AG04449 (cell line): ENCODE results near the gene MARCHF3.

Source experiments
- CTCF ChIA-PET: fragments of 350-600 bp; formaldehyde crosslinking; extraction: SDS; loops from one replicate; lab custom pipeline; 2021; ENCODE audit warnings: antibody characterized with exemption; lab: Yijun Ruan, JAX
- POLR2A ChIA-PET: fragments of 400-600, 350-600 bp; formaldehyde crosslinking; extraction: SDS; loops from one replicate; lab custom pipeline; 2020; ENCODE audit warnings: antibody characterized with exemption, inconsistent platforms; lab: Yijun Ruan, JAX
- DNase-seq: peaks from one replicate; pipeline ENCODE4 v3.0.0-alpha.2; 2010; ENCODE audit warnings: low read depth, low spot score
- H3K4me3 ChIP-seq: 2 replicates; pipeline ENCODE4 v1.5.1; 2011; ENCODE audit warnings: low read depth, mild to moderate bottlenecking, control low read depth, low read length
- TF ChIP-seq, protein P1 (sequence below): IDR thresholded peaks from one replicate; pipeline ENCODE4 v1.5.1; 2011; ENCODE audit warnings: mild to moderate bottlenecking, moderate library complexity, low read length, control low read depth, inconsistent platforms; ENCODE audit not compliant: insufficient read depth; ENCODE audit errors: missing control alignments

MARCHF3 gene

DNA sequence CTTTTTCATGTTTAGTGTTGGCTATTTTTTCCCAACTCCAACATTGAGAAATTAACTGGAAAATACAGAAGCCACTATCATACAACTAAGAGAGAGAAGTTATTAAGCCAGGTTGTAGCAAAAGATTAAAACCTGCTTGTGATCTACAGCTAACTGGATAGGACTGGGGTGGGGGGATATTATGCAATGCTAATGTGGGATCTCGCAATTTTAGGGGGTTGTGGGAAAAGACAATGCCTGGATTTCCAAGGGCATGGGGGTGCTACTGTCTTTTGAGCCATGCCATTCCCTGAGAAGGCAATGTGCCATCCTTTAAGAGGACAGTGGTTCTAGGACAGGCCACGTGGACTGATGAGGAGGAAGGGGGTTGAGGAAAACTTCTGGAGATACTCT lies 46.5 kb downstream of the MARCHF3 start:
- TF ChIP-seq, protein P1, sequence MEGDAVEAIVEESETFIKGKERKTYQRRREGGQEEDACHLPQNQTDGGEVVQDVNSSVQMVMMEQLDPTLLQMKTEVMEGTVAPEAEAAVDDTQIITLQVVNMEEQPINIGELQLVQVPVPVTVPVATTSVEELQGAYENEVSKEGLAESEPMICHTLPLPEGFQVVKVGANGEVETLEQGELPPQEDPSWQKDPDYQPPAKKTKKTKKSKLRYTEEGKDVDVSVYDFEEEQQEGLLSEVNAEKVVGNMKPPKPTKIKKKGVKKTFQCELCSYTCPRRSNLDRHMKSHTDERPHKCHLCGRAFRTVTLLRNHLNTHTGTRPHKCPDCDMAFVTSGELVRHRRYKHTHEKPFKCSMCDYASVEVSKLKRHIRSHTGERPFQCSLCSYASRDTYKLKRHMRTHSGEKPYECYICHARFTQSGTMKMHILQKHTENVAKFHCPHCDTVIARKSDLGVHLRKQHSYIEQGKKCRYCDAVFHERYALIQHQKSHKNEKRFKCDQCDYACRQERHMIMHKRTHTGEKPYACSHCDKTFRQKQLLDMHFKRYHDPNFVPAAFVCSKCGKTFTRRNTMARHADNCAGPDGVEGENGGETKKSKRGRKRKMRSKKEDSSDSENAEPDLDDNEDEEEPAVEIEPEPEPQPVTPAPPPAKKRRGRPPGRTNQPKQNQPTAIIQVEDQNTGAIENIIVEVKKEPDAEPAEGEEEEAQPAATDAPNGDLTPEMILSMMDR: no peak
- CTCF ChIA-PET: interaction anchor here (1.4 kb wide), 1 partner anchor 12 kb away, joined by 3 read pairs; no protein-coding TSS in a partner anchor
- H3K4me3 ChIP-seq: no peak overlapping the region
- POLR2A ChIA-PET: no interaction called here
- DNase-seq: no peak

DNA sequence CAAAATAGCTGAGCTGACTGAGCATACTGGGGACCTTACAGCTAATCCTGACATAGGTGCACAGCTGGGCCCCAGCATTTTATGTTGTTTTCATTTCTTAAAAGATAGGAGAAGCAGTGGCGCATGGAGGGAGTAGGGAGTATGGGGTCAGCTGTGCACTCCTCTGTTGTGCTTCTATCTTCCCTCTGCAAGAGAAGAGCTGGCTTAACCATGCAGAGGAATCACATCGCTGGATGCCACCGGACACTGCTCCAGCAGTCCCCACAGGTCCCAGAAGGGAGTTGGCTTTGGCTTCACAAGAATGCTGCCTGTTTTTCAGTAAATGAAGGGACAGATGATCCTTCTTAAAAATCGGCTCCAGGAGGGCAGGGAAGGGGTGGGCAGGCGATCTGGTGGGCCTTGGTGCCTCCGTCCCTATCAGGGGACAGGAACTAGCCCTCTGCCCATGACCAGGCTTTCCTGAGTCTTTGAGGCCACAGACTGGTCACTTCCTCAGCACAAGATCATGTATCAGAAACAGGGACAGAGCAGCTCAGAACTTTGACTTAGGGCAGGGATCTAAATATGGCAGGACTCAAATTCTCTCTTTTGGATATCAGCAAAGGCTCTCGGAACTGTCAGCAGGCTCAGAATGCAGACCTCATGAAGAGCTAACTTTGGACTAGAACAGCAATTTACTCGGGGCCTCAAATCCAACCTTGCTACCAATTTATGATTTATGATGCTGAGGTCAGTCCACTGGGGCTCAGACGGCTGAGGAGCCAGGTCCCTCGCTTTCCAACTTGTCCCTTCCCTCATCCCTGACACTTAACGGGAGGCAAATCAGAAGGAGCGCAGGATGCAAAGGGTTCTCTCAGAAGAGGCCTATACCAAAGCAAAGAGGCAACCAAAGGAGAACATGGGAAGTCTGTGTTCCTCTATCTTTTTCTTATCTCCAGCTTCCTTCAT lies 47.2 kb downstream of the MARCHF3 start:
- CTCF ChIA-PET: no interaction called here
- no peak for DNase-seq
- POLR2A ChIA-PET: no interaction called here
- TF ChIP-seq, protein P1: no peak
- no peak overlapping the region for H3K4me3 ChIP-seq

DNA sequence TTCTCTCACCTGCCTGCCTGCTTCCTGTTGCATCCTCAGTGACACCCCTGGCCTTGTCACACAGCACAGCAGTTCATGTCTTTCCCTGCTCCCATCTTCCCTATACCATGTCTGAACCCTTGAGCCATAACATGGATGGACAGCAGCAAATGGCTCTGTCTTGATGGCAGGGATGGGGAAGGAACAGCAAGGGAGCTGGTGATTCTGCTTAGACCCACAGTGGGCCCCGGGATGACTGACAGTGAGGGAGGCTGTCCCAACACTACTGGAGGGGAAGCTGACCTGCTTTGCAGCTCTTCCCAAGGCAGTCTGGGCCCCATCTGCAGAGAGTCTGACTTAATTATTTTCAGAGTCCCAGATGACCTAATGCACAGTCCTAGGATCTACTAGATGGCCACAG lies 48.2 kb downstream of the MARCHF3 start:
- POLR2A ChIA-PET: no interaction called here
- TF ChIP-seq, protein P1: no peak
- CTCF ChIA-PET: no interaction called here
- DNase-seq: no peak
- H3K4me3 ChIP-seq: no peak overlapping the region

DNA sequence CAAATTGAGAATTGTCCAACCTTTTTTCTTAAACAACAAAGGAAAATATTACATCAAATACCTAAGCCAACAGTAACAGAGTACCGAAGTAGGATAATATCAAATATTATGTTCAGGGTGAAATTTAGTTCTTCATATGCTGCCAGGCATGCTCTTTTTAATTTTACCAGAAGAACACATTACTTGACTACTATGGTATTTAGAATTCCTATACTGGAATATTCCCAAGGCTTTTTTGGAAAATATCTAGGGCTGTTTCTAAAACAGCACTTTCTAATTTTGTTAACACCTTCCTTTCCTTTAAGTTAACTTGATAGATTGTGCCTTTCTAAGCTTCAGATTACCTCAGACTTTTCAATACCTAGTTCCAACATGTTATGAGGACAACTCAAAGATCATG lies 48.7 kb downstream of the MARCHF3 start:
- DNase-seq: no peak
- TF ChIP-seq, protein P1: no peak
- H3K4me3 ChIP-seq: no peak overlapping the region
- CTCF ChIA-PET: no interaction called here
- POLR2A ChIA-PET: no interaction called here

DNA sequence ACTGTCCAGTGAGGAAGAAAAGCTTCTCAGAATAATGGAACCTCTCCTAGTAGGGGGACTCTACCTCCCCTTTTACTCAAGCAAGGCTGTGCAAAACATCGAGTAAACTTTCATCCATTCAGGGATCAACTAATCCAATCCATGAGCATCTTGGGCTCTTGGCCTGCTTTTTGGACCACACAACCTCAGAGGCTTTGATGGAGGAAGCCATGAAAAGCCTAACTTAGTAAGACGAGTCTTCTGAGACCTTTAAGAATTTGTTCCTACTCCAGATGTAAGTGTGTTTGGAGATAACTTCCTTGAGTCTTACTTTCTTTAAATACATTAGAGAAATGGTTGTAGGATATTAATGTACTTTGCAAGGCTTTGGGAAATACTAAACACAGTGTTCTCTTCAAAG lies 49.1 kb downstream of the MARCHF3 start:
- TF ChIP-seq, protein P1: no peak
- H3K4me3 ChIP-seq: no peak overlapping the region
- DNase-seq: no peak
- ChIA-PET CTCF (no interaction called here), POLR2A (no interaction called here)

DNA sequence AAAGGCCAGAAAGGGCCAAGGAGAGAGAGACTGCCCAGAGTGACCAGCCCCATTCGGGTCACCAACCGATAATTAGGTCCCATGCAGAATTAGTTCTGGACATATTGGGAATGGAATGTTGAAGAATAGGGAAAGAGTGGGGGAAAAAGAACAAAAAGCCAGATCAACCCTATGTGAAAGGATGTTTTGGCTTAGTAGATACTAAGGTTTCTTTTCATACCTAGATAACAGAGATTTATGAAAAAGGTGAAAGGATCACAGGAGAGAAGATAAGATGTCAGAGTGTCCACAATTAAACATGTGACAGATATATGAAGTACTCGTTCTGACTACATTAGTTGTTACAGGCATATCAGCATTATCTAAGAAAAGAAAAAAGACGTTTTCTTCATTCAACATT lies 52.1 kb downstream of the MARCHF3 start:
- ChIA-PET CTCF (no interaction called here), POLR2A (no interaction called here)
- H3K4me3 ChIP-seq: no peak overlapping the region
- DNase-seq: no peak
- TF ChIP-seq, protein P1: no peak
